Activated CD4-positive, alpha-beta memory T cell treated with anti-CD3 and anti-CD28 coated beads for 36 hours (primary cell): ENCODE data around the gene FRMD6. TPM values are rescaled to one million over a fixed set of nuclear protein-coding genes. Genes with fewer than 3 reads are reported as not detected.
A peak's percentile ranks its signal among the peaks of the same experiment; 100 is the strongest.
"Not testable (repeated sequence)": the region's sequence is repeated elsewhere in the genome, so short reads cannot be mapped to it uniquely, and the experiment has no call there.

Source experiments
- CTCF ChIA-PET: fragments of 350-600 bp; sonication (Branson Sonifier 250); formaldehyde crosslinking; loops from one replicate; lab custom pipeline; 2021; ENCODE audit warnings: antibody characterized with exemption, inconsistent platforms; lab: Charles Lee
- POLR2A ChIA-PET: fragments of 350-600 bp; sonication (Branson Sonifier 250); formaldehyde crosslinking; loops from one replicate; lab custom pipeline; 2021; ENCODE audit warnings: antibody characterized with exemption; lab: Charles Lee
- DNase-seq: peaks from one replicate; pipeline ENCODE4 v3.0.0-alpha.2; 2020
- H3K27ac Mint-ChIP-seq: one replicate; pipeline ENCODE4 v1.8.0; 2021; ENCODE audit warnings: mixed read lengths
- H3K27me3 Mint-ChIP-seq: one replicate; pipeline ENCODE4 v1.8.0; 2021; ENCODE audit warnings: mixed read lengths
- H3K36me3 Mint-ChIP-seq: one replicate; pipeline ENCODE4 v1.8.0; 2021; ENCODE audit warnings: mixed read lengths
- H3K4me1 Mint-ChIP-seq: one replicate; pipeline ENCODE4 v1.8.0; 2021; ENCODE audit warnings: low read depth, mixed read lengths
- H3K4me3 Mint-ChIP-seq: one replicate; pipeline ENCODE4 v1.8.0; 2021; ENCODE audit warnings: mild to moderate bottlenecking, mixed read lengths
- H3K9me3 Mint-ChIP-seq: one replicate; pipeline ENCODE4 v1.8.0; 2021; ENCODE audit warnings: mixed read lengths
- intact Hi-C: fragments of 100-400 bp; cut with micrococcal nuclease; formaldehyde crosslinking; loops from one replicate; pipeline ENCODE4 v1.15.1; 2023
- total RNA-seq, 2 experiments: library from RNA; stranded (reverse); gene quantifications; one replicate each; pipeline ENCODE4 v1.2.3, GENCODE V29; 2021

The FRMD6 gene
- total RNA-seq, 2 experiments from 2014 or later = 3.2 to 3.4 TPM

GRCh38 chr14:51730684-51731083 lies 79.0 kb downstream of the FRMD6 start:
- CTCF ChIA-PET = interaction anchor here (0.6 to 0.8 kb wide), 2 partner anchors 48 to 50 kb away, joined by 3 read pairs; no protein-coding TSS in a partner anchor
- POLR2A ChIA-PET = no interaction called here
- DNase-seq = no peak
- H3K4me1 Mint-ChIP-seq = no peaks in the 10 kb centered on the region
- intact Hi-C loops = no loop called here
- no peak overlapping the region for H3K27ac Mint-ChIP-seq
- H3K36me3 Mint-ChIP-seq = no peaks in the 10 kb centered on the region
- peaks cover 3% of the 10 kb centered on the region for H3K27me3 Mint-ChIP-seq
- no peaks in the 10 kb centered on the region for H3K9me3 Mint-ChIP-seq
- no peak overlapping the region for H3K4me3 Mint-ChIP-seq

- Mint-ChIP-seq H3K36me3 (no peaks in the 10 kb centered on the region), H3K4me1 (no peaks in the 10 kb centered on the region), H3K27ac (no peak overlapping the region), H3K4me3 (no peak overlapping the region), H3K27me3 (peaks cover 5% of the 10 kb centered on the region), H3K9me3 (no peaks in the 10 kb centered on the region)
- DNase-seq = no peak
- intact Hi-C loops = no loop called here
- ChIA-PET CTCF (interaction anchor here (0.7 to 1.2 kb wide), 2 partner anchors 76 to 247 kb away, joined by 3 read pairs; no protein-coding TSS in a partner anchor), POLR2A (no interaction called here)
Measured at GRCh38 chr14:51732494-51733112, 80.9 kb downstream of the FRMD6 start.

GRCh38 chr14:51733147-51733546 lies 81.4 kb downstream of the FRMD6 start:
- ChIA-PET CTCF (no interaction called here), POLR2A (no interaction called here)
- no peak for DNase-seq
- Mint-ChIP-seq H3K27me3 (peaks cover 5% of the 10 kb centered on the region), H3K4me3 (no peak overlapping the region), H3K9me3 (no peaks in the 10 kb centered on the region), H3K4me1 (no peaks in the 10 kb centered on the region), H3K27ac (no peak overlapping the region), H3K36me3 (no peaks in the 10 kb centered on the region)
- intact Hi-C loops = no loop called here

DNA sequence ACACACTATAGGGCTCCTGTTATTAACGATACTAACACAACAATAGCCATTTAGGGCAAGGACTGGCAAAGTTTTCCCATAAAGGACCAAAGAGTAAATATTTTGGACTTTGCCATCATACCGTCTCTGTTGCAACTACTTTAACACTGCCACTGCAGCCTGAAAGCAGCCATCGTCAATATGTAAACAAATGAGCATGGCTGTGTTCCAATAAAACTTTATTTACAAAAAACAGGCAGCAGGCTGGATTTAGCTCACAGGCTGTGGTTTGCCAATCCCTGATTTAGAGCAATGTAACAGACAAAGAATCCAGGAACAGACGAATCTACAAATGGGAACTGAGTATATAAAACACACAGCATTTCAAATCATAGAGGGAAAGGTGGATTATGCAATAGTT lies 84.1 kb downstream of the FRMD6 start:
- DNase-seq = no peak
- no peak overlapping the region for H3K27ac Mint-ChIP-seq
- no peaks in the 10 kb centered on the region for H3K4me1 Mint-ChIP-seq
- no peak overlapping the region for H3K4me3 Mint-ChIP-seq
- ChIA-PET POLR2A (no interaction called here), CTCF (no interaction called here)
- peaks cover 5% of the 10 kb centered on the region for H3K27me3 Mint-ChIP-seq
- intact Hi-C loops = no loop called here
- H3K9me3 Mint-ChIP-seq = no peaks in the 10 kb centered on the region
- H3K36me3 Mint-ChIP-seq = no peaks in the 10 kb centered on the region

GRCh38 chr14:51738754-51739153 lies 87.0 kb downstream of the FRMD6 start:
- no peaks in the 10 kb centered on the region for H3K4me1 Mint-ChIP-seq
- H3K36me3 Mint-ChIP-seq = no peaks in the 10 kb centered on the region
- POLR2A ChIA-PET = no interaction called here

DNA sequence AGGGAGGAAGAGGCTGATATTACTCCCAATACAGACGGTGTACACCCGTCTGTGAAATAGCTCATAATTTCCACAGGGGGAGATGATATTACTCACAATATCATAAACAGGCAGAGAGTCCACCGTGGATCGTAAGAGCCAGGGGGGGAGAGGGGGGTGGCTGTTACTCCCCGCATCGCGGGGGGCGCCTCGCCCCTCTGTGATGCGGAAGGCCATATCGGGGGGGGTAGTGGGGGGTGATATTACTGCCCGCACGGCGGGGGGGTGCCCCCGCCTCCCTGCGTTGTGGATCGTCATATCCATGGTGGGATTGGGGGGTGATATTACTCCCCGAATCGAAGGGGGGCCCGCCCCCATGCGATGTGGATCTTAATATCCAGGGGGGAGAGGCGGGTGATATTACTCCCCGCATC lies 91.9 kb downstream of the FRMD6 start:
- Mint-ChIP-seq H3K36me3 (no peaks in the 10 kb centered on the region), H3K9me3 (no peaks in the 10 kb centered on the region), H3K4me1 (no peaks in the 10 kb centered on the region), H3K27me3 (peaks cover 2% of the 10 kb centered on the region), H3K27ac (no peak overlapping the region), H3K4me3 (no peak overlapping the region)
- intact Hi-C loops = loop anchor here (5.0 to 10.0 kb wide), 3 partner anchors 101 to 791 kb away; no protein-coding TSS in a partner anchor
- DNase-seq = peak; percentile 28
- POLR2A ChIA-PET = no interaction called here
- CTCF ChIA-PET = interaction anchor here (0.6 kb wide), 1 partner anchor 90 kb away, joined by 3 read pairs; no protein-coding TSS in a partner anchor

More at GRCh38 chr14:51738754-51739153, 87.0 kb downstream of the FRMD6 start:
- H3K9me3 Mint-ChIP-seq = no peaks in the 10 kb centered on the region
- no peak overlapping the region for H3K27ac Mint-ChIP-seq
- H3K4me3 Mint-ChIP-seq = no peak overlapping the region
- DNase-seq = no peak
- CTCF ChIA-PET = interaction anchor here (0.7 to 0.8 kb wide), 2 partner anchors 37 to 241 kb away, joined by 3 read pairs; no protein-coding TSS in a partner anchor
- H3K27me3 Mint-ChIP-seq = peaks cover 6% of the 10 kb centered on the region
- intact Hi-C loops = no loop called here

- Mint-ChIP-seq H3K4me1 (no peaks in the 10 kb centered on the region), H3K36me3 (no peaks in the 10 kb centered on the region), H3K9me3 (no peaks in the 10 kb centered on the region), H3K4me3 (no peak overlapping the region), H3K27me3 (peaks cover 4% of the 10 kb centered on the region), H3K27ac (no peak overlapping the region)
- DNase-seq = peak; percentile 44
- intact Hi-C loops = loop anchor here (2.0 to 10.0 kb wide), 5 partner anchors 68 to 790 kb away; no protein-coding TSS in a partner anchor
- POLR2A ChIA-PET = no interaction called here
- CTCF ChIA-PET = interaction anchor here (0.6 kb wide), 1 partner anchor 91 kb away, joined by 3 read pairs; no protein-coding TSS in a partner anchor
Measured at GRCh38 chr14:51744372-51745130, 92.8 kb downstream of the FRMD6 start.

GRCh38 chr14:51746823-51747222 lies 95.1 kb downstream of the FRMD6 start:
- peak; percentile 46 for DNase-seq
- intact Hi-C loops = loop anchor here (10.0 kb wide), 2 partner anchors 98 to 788 kb away; no protein-coding TSS in a partner anchor
- H3K4me1 Mint-ChIP-seq, H3K27me3 Mint-ChIP-seq, POLR2A ChIA-PET, H3K9me3 Mint-ChIP-seq, H3K4me3 Mint-ChIP-seq, H3K36me3 Mint-ChIP-seq, H3K27ac Mint-ChIP-seq, CTCF ChIA-PET: not testable (repeated sequence)

DNA sequence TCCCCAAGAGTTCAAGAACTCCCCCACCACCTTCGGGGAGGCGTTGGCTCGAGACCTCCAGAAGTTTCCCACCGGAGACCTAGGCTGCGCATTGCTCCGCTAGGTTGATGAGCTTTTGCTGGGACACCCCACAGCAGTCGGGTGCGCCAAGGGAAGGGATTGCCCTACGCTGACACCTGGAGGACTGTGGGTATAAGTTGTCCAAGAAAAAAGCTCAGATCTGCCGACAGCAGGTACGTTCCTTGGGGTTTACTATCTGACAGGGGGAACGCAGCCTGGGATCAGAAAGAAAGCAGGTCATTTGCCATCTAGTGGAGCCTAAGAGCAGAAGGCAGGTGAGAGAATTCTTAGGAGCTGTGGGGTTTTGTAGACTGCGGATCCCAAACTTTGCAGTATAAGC lies 98.8 kb downstream of the FRMD6 start:
- Mint-ChIP-seq H3K9me3 (no peaks in the 10 kb centered on the region), H3K4me1 (no peaks in the 10 kb centered on the region), H3K4me3 (no peak overlapping the region), H3K27ac (no peak overlapping the region), H3K27me3 (peaks cover 15% of the 10 kb centered on the region), H3K36me3 (no peaks in the 10 kb centered on the region)
- no peak for DNase-seq
- intact Hi-C loops = no loop called here
- ChIA-PET POLR2A (no interaction called here), CTCF (interaction anchor here (1.1 to 2.5 kb wide), 3 partner anchors 98 to 467 kb away, joined by 3 to 10 read pairs (median 6); partner anchors contain the start of gene FRMD6)

DNA sequence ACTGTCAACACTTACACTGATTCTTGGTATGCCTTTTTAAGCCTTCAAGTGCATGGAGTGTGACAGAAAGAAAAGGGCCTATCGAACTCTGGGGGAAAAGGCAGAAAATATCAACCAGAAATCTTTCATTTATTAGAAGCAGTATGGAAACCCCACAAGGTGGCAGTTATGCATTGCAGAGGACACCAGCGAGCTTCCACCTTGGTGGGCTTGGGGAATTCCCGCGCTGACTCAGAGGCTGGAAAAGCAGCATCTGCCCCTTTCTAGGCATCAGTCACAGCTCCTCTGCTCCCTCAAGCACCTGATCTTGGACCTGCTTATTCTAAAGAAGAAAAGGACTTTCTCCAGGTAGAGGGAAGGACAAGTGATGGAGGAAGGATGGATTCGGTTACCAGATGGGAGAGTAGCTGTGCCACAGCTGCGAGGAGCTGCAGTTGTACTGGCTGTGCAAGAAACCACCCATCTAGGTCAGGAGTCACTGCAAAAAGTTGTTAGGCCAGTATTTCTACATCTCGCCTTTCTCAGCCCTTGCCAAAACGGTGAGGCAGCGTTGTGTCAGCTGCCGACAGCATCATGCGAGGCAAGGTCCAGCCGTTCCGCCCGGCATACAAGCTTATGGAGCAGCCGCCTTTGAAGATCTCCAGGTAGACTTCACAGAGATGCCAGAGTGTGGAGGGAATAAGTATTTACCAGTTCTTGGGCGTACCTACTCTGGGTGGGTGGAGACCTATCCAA lies 100.1 kb downstream of the FRMD6 start:
- POLR2A ChIA-PET, H3K27ac Mint-ChIP-seq, H3K4me1 Mint-ChIP-seq, H3K4me3 Mint-ChIP-seq, H3K9me3 Mint-ChIP-seq, H3K36me3 Mint-ChIP-seq, intact Hi-C loops, DNase-seq: not testable (repeated sequence)
- CTCF ChIA-PET = interaction anchor here (0.6 kb wide), 1 partner anchor 187 kb away, joined by 3 read pairs; no protein-coding TSS in a partner anchor
- H3K27me3 Mint-ChIP-seq = peaks cover 15% of the 10 kb centered on the region

DNA sequence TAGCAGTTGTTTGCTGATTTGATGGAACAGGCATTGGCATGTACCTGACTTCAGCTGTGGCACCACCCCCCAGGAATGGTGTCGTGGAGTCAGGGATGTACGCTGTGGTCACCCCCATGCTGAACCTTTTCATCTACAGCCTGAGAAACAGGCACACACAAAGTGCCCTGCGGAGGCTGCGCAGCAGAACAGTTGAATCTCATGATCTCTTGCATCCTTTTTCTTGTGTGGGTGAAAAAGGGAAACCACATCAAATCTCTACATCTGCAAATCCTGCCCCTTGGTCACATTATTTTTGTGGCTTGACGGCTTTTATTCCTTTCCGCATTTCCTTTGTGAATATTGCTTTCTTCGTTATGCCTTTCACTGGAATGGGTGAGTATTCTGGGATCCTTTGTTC lies 106.0 kb downstream of the FRMD6 start:
- intact Hi-C loops, H3K27ac Mint-ChIP-seq, DNase-seq, H3K9me3 Mint-ChIP-seq, CTCF ChIA-PET, H3K36me3 Mint-ChIP-seq, POLR2A ChIA-PET, H3K4me3 Mint-ChIP-seq, H3K4me1 Mint-ChIP-seq: not testable (repeated sequence)
- H3K27me3 Mint-ChIP-seq = peaks cover 18% of the 10 kb centered on the region

DNA sequence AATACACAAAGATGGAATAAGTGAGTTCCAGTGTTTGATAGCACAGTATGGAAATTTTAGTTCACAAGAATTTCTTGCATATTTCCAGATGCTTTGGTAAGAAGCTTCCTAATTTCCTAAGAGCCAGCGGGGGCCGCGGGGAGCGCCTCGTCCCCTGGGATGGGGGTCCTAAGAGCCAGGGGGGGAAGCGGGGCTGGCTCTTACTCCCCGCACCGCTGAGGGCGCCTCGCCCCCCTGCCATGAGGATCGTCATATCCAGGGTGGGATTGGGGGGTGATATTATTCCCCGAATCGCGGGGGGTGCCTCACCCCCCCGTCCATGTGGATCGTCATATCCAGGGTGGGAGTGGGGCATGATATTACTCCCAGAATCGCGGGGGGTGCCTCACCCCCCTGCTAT lies 108.2 kb downstream of the FRMD6 start:
- Mint-ChIP-seq H3K4me3 (no peak overlapping the region), H3K36me3 (no peaks in the 10 kb centered on the region), H3K4me1 (peaks cover 5% of the 10 kb centered on the region), H3K9me3 (no peaks in the 10 kb centered on the region), H3K27ac (no peak overlapping the region), H3K27me3 (peaks cover 13% of the 10 kb centered on the region)
- ChIA-PET CTCF (no interaction called here), POLR2A (no interaction called here)
- intact Hi-C loops = no loop called here
- DNase-seq = no peak
